HepG2 (cell line): Measurements from ENCODE around the gene COL27A1. TPM values are rescaled to one million over a fixed set of nuclear protein-coding genes. Genes with fewer than 3 reads are reported as not detected.

Experiments
- CHD4 ChIP-seq: fragments of 200-600 bp; sonication (generic); IDR thresholded peaks from 2 replicates; pipeline ENCODE4 v1.7.0; 2017; ENCODE audit warnings: mild to moderate bottlenecking, low read length, borderline replicate concordance
- EP300 ChIP-seq, 3 experiments: sonication (generic) in 1 of 3; formaldehyde crosslinking in 1 of 3; IDR thresholded peaks; 2 replicates each; pipeline versions ENCODE4 v1.5.1 to v1.6.1; 2011 to 2020; ENCODE audit warnings: low read depth in 2 of 3, low read length in 2 of 3, borderline replicate concordance in 1 of 3, improper control_type of control experiment in 1 of 3, mild to moderate bottlenecking in 1 of 3, missing genetic modification reagents in 1 of 3, moderate library complexity in 1 of 3
- GATA4 ChIP-seq: sonication (generic); IDR thresholded peaks from 2 replicates; pipeline ENCODE4 v1.6.1; 2016; ENCODE audit warnings: antibody characterized with exemption, low read depth, borderline replicate concordance
- HMG20B ChIP-seq: conservative IDR thresholded peaks from 2 replicates; pipeline ENCODE4 v1.6.1; 2016; ENCODE audit warnings: missing genetic modification reagents, missing compliant biosample characterization
- HOXA3 ChIP-seq: sonication (generic); formaldehyde crosslinking; IDR thresholded peaks from 2 replicates; pipeline ENCODE4 v1.5.0; 2020; ENCODE audit warnings: missing genetic modification reagents
- IKZF5 ChIP-seq: IDR thresholded peaks from 2 replicates; pipeline ENCODE4 v1.6.1; 2018; ENCODE audit warnings: missing genetic modification reagents, mild to moderate bottlenecking, missing compliant biosample characterization
- IRX3 ChIP-seq: sonication (generic); formaldehyde crosslinking; IDR thresholded peaks from 2 replicates; pipeline ENCODE4 v1.8.1; 2023; ENCODE audit warnings: mild to moderate bottlenecking, low read depth, missing genetic modification reagents, borderline replicate concordance
- MEIS2 ChIP-seq: sonication (generic); formaldehyde crosslinking; IDR thresholded peaks from 2 replicates; pipeline ENCODE4 v1.9.0; 2021; ENCODE audit warnings: mild to moderate bottlenecking, missing genetic modification reagents
- NAIF1 ChIP-seq: sonication (generic); formaldehyde crosslinking; IDR thresholded peaks from 2 replicates; pipeline ENCODE4 v1.5.0; 2020; ENCODE audit warnings: mild to moderate bottlenecking, missing genetic modification reagents, borderline replicate concordance
- NPAS2 ChIP-seq: sonication (generic); formaldehyde crosslinking; IDR thresholded peaks from 2 replicates; pipeline ENCODE4 v1.8.0; 2022; ENCODE audit warnings: mild to moderate bottlenecking, missing genetic modification reagents, borderline replicate concordance
- NR2F6 ChIP-seq, 2 experiments: IDR thresholded peaks; 2 replicates each; pipeline ENCODE4 v1.6.1; 2016; ENCODE audit warnings: antibody characterized with exemption in 1 of 2, mild to moderate bottlenecking in 1 of 2
- POLR2A ChIP-seq, 2 experiments: IDR thresholded peaks; 2 replicates each; pipeline ENCODE4 v1.6.1; 2011; ENCODE audit warnings: low read depth in 2 of 2, low read length in 2 of 2, mild to moderate bottlenecking in 1 of 2, moderate library complexity in 1 of 2; ENCODE audit not compliant: insufficient read depth in 1 of 2
- PRDM4 ChIP-seq: sonication (generic); formaldehyde crosslinking; IDR thresholded peaks from 2 replicates; pipeline ENCODE4 v1.9.0; 2021; ENCODE audit warnings: missing genetic modification reagents, borderline replicate concordance
- REXO4 ChIP-seq: sonication (generic); formaldehyde crosslinking; IDR thresholded peaks from 2 replicates; pipeline ENCODE4 v1.8.0; 2022; ENCODE audit warnings: missing genetic modification reagents, mild to moderate bottlenecking, borderline replicate concordance
- RXRA ChIP-seq: sonication (generic); formaldehyde crosslinking; IDR thresholded peaks from 2 replicates; pipeline ENCODE4 v1.5.1; 2020; ENCODE audit warnings: missing genetic modification reagents
- RXRB ChIP-seq: IDR thresholded peaks from 2 replicates; pipeline ENCODE4 v1.6.1; 2016; ENCODE audit warnings: borderline replicate concordance, missing genetic modification reagents, missing compliant biosample characterization
- ZFP1 ChIP-seq: IDR thresholded peaks from 2 replicates; pipeline ENCODE4 v1.6.1; 2016
- ZFP41 ChIP-seq: sonication (generic); formaldehyde crosslinking; IDR thresholded peaks from 2 replicates; pipeline ENCODE4 v1.4.0; 2020; ENCODE audit warnings: mild to moderate bottlenecking, missing genetic modification reagents, borderline replicate concordance
- ZFY ChIP-seq: sonication (generic); formaldehyde crosslinking; IDR thresholded peaks from 2 replicates; pipeline ENCODE4 v1.4.0; 2020; ENCODE audit warnings: missing genetic modification reagents
- ZFYVE20 ChIP-seq: sonication (generic); formaldehyde crosslinking; IDR thresholded peaks from 2 replicates; pipeline ENCODE4 v1.8.0; 2023; ENCODE audit warnings: low read depth, mild to moderate bottlenecking, moderate library complexity, missing genetic modification reagents, borderline replicate concordance
- ZKSCAN5 ChIP-seq: sonication (generic); formaldehyde crosslinking; IDR thresholded peaks from 2 replicates; pipeline ENCODE4 v1.5.1; 2020; ENCODE audit warnings: mild to moderate bottlenecking, missing genetic modification reagents
- ZNF652 ChIP-seq: IDR thresholded peaks from 2 replicates; pipeline ENCODE4 v1.6.1; 2016; ENCODE audit warnings: low read depth, borderline replicate concordance
- ZNF761 ChIP-seq: sonication (generic); formaldehyde crosslinking; conservative IDR thresholded peaks from 2 replicates; pipeline ENCODE4 v1.4.0; 2020; ENCODE audit warnings: mild to moderate bottlenecking, missing genetic modification reagents
- polyA plus RNA-seq, 8 experiments: library from polyadenylated mRNA; depleted of rRNA in 3 of 8; stranded (reverse) in 7 of 8; unstranded in 1 of 8; fragments of >200 nt; fragmentation: Illumina TruSeq in 4 of 8; extraction: Trizol in 4 of 8; gene quantifications; 2 replicates each; pipeline versions ENCODE4 v1.2.1 to v1.2.3, GENCODE V29; 2011 to 2016; ENCODE audit warnings: low read depth in 4 of 8, missing spikeins in 1 of 8, mixed read lengths in 1 of 8; ENCODE audit not compliant: insufficient read depth in 1 of 8
- total RNA-seq, 5 experiments: library from RNA; depleted of rRNA; stranded (reverse); fragments of >200 nt; fragmentation: Illumina TruSeq; extraction: Trizol; gene quantifications; 2 replicates each; pipeline ENCODE4 v1.2.3, GENCODE V29; 2016; ENCODE audit warnings: low read depth in 1 of 5
- TF ChIP-seq, protein P1 (sequence below): sonication (generic); formaldehyde crosslinking; IDR thresholded peaks from 2 replicates; pipeline ENCODE4 v1.8.1; 2023; ENCODE audit warnings: missing genetic modification reagents, inconsistent platforms, borderline replicate concordance

COL27A1 gene
- total and polyA plus RNA-seq, 2 of the 13 experiments (the other 11 are each of a cell fraction or from before 2014, with no cell fraction given) = 71.3 to 89.1 TPM

GRCh38 chr9:114119242-114120191, 35.8 kb upstream of the COL27A1 start (continued):
- TF ChIP-seq PRDM4 (CRISPR knock-in tag) (no peak), ZFYVE20 (no peak), ZNF761 (CRISPR knock-in tag) (0 out of 2 replicates have a peak, but pooled peaks have one; percentile 5), RXRA (CRISPR knock-in tag) (peak; percentile 49; the same call in 1 of the 2 replicates), IRX3 (CRISPR knock-in tag) (0 out of 2 replicates have a peak, but pooled peaks have one; percentile 14), IKZF5 (CRISPR knock-in tag) (peak; percentile 65; the same call in 1 of the 2 replicates), NR2F6 (IDR thresholded peaks at IDR 0.05) (peak; percentile 73), NR2F6 (CRISPR knock-in tag; IDR thresholded peaks at IDR 0.05) (peak; percentile 82), POLR2A (IDR thresholded peaks at IDR 0.05; ENCODE audit: insufficient read depth in 1 of 2, low read depth in 2 of 2, low read length in 2 of 2) (peak; percentile 26 to 43; a peak in 1 of 4 replicates), ZNF652 (CRISPR knock-in tag) (peak; percentile 95), ZFP1 (CRISPR knock-in tag) (0 out of 2 replicates have a peak, but pooled peaks have one; percentile 38), HMG20B (CRISPR knock-in tag) (no peak), GATA4 (0 out of 2 replicates have a peak, but pooled peaks have one; percentile 43), ZFP41 (CRISPR knock-in tag) (no peak), ZKSCAN5 (CRISPR knock-in tag) (no peak), CHD4 (peak; percentile 65; the same call in 1 of the 2 replicates), REXO4 (CRISPR knock-in tag) (no peak), NAIF1 (CRISPR knock-in tag) (0 out of 2 replicates have a peak, but pooled peaks have one; percentile 33), MEIS2 (CRISPR knock-in tag) (no peak), RXRB (CRISPR knock-in tag) (peak; percentile 84), ZFY (CRISPR knock-in tag) (peak; percentile 60), NPAS2 (CRISPR knock-in tag) (no peak), HOXA3 (CRISPR knock-in tag) (peak; percentile 35), EP300 (IDR thresholded peaks at IDR 0.05; ENCODE audit: low read depth in 2 of 2, low read length in 2 of 2) (peak in 1 of 2 experiments; percentile 81; a peak in 2 of 4 replicates), EP300 (CRISPR knock-in tag; IDR thresholded peaks at IDR 0.05; ENCODE audit: borderline replicate concordance) (0 out of 2 replicates have a peak, but pooled peaks have one; percentile 11)
- TF ChIP-seq, protein P1, sequence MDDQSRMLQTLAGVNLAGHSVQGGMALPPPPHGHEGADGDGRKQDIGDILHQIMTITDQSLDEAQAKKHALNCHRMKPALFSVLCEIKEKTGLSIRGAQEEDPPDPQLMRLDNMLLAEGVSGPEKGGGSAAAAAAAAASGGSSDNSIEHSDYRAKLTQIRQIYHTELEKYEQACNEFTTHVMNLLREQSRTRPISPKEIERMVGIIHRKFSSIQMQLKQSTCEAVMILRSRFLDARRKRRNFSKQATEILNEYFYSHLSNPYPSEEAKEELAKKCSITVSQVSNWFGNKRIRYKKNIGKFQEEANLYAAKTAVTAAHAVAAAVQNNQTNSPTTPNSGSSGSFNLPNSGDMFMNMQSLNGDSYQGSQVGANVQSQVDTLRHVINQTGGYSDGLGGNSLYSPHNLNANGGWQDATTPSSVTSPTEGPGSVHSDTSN (CRISPR knock-in tag) = no peak
